Jurkat, Clone E6-1 (cell line): ENCODE data around the gene ENPP4.
A peak's percentile ranks its signal among the peaks of the same experiment; 100 is the strongest.
"Not testable (repeated sequence)": the region's sequence is repeated elsewhere in the genome, so short reads cannot be mapped to it uniquely, and the experiment has no call there.

ENCODE experiments used
- DNase-seq: peaks from one replicate; pipeline ENCODE4 v3.0.0-alpha.2; 2011; ENCODE audit warnings: low read depth, low spot score
- H3K4me3 ChIP-seq: 2 replicates; pipeline ENCODE4 v1.5.1; 2011; ENCODE audit warnings: mild to moderate bottlenecking, low read length, control low read depth, moderate library complexity

Gene ENPP4

GRCh38 chr6:46128476-46128875 is 1.3 kb upstream of the ENPP4 start:
- DNase-seq, result no peak
- H3K4me3 ChIP-seq, result peak overlapping the region; percentile 99

- peak overlapping the region; percentile 99 for H3K4me3 ChIP-seq
- DNase-seq, result no peak
These were observed 529 bp upstream of the ENPP4 start for GRCh38 chr6:46129291-46129628.

- peak overlapping the region; percentile 99 for H3K4me3 ChIP-seq
- DNase-seq, result no peak
These were observed 877 bp downstream of the ENPP4 start for GRCh38 chr6:46130666-46131065.

- DNase-seq, H3K4me3 ChIP-seq: not testable (repeated sequence)
These were observed 1.5 kb downstream of the ENPP4 start for GRCh38 chr6:46131291-46131690.

GRCh38 chr6:46134216-46134615 is 4.4 kb downstream of the ENPP4 start:
- H3K4me3 ChIP-seq, result no peak overlapping the region
- no peak for DNase-seq

GRCh38 chr6:46135176-46135575 is 5.4 kb downstream of the ENPP4 start:
- no peak overlapping the region for H3K4me3 ChIP-seq
- DNase-seq, result no peak

- DNase-seq, result no peak
- H3K4me3 ChIP-seq, result no peak overlapping the region
These were observed 7.0 kb downstream of the ENPP4 start for GRCh38 chr6:46136831-46137230.

- H3K4me3 ChIP-seq, result no peak overlapping the region
- DNase-seq, result no peak
These were observed 7.6 kb downstream of the ENPP4 start for GRCh38 chr6:46137387-46137786.

GRCh38 chr6:46138281-46138680 is 8.5 kb downstream of the ENPP4 start:
- DNase-seq, result no peak

GRCh38 chr6:46144270-46144669 is 14.5 kb downstream of the ENPP4 start:
- no peak for DNase-seq
- no peak overlapping the region for H3K4me3 ChIP-seq

More at GRCh38 chr6:46138281-46138680, 8.5 kb downstream of the ENPP4 start:
- H3K4me3 ChIP-seq, result no peak overlapping the region

GRCh38 chr6:46149066-46149465 is 19.3 kb downstream of the ENPP4 start:
- not testable (repeated sequence) for H3K4me3 ChIP-seq, DNase-seq

GRCh38 chr6:46156701-46157100 is 26.9 kb downstream of the ENPP4 start:
- no peak overlapping the region for H3K4me3 ChIP-seq
- DNase-seq, result no peak

- no peak for DNase-seq
- H3K4me3 ChIP-seq, result no peak overlapping the region
These were observed 29.4 kb downstream of the ENPP4 start for GRCh38 chr6:46159229-46159628.

- DNase-seq, result no peak
- no peak overlapping the region for H3K4me3 ChIP-seq
These were observed 30.3 kb downstream of the ENPP4 start for GRCh38 chr6:46160102-46160501.

- DNase-seq, result no peak
- H3K4me3 ChIP-seq, result no peak within 1 kb of the TSS; the same call in 1 of the 2 replicates
These were observed 40.8 kb downstream of the ENPP4 start, which contains the start of gene ENPP5 for GRCh38 chr6:46170357-46171289. Gene ENPP5, minus strand, starts transcription at chr6:46170980. Its CDS starts 2,718 bp downstream, at chr6:46168262.

GRCh38 chr6:46172176-46172575 is 42.4 kb downstream of the ENPP4 start:
- H3K4me3 ChIP-seq, result no peak overlapping the region
- no peak for DNase-seq

- no peak overlapping the region for H3K4me3 ChIP-seq
- DNase-seq, result no peak
These were observed 45.1 kb downstream of the ENPP4 start for GRCh38 chr6:46174904-46175303.

- peak; percentile 70 for DNase-seq
These were observed 45.7 kb downstream of the ENPP4 start for GRCh38 chr6:46175446-46175845.

GRCh38 chr6:46175976-46176375 is 46.2 kb downstream of the ENPP4 start:
- no peak overlapping the region for H3K4me3 ChIP-seq
- DNase-seq, result no peak

More at GRCh38 chr6:46175446-46175845, 45.7 kb downstream of the ENPP4 start:
- no peak overlapping the region for H3K4me3 ChIP-seq

GRCh38 chr6:46184114-46184513 is 54.3 kb downstream of the ENPP4 start:
- DNase-seq, result no peak
- no peak overlapping the region for H3K4me3 ChIP-seq

GRCh38 chr6:46186583-46186982 is 56.8 kb downstream of the ENPP4 start:
- no peak overlapping the region for H3K4me3 ChIP-seq

More at GRCh38 chr6:46186583-46186982, 56.8 kb downstream of the ENPP4 start:
- DNase-seq, result no peak
